Measurements from ENCODE around the gene PIAS3.
"Not testable (repeated sequence)": the region's sequence is repeated elsewhere in the genome, so short reads cannot be mapped to it uniquely, and the experiment has no call there.

Gene PIAS3

DNA sequence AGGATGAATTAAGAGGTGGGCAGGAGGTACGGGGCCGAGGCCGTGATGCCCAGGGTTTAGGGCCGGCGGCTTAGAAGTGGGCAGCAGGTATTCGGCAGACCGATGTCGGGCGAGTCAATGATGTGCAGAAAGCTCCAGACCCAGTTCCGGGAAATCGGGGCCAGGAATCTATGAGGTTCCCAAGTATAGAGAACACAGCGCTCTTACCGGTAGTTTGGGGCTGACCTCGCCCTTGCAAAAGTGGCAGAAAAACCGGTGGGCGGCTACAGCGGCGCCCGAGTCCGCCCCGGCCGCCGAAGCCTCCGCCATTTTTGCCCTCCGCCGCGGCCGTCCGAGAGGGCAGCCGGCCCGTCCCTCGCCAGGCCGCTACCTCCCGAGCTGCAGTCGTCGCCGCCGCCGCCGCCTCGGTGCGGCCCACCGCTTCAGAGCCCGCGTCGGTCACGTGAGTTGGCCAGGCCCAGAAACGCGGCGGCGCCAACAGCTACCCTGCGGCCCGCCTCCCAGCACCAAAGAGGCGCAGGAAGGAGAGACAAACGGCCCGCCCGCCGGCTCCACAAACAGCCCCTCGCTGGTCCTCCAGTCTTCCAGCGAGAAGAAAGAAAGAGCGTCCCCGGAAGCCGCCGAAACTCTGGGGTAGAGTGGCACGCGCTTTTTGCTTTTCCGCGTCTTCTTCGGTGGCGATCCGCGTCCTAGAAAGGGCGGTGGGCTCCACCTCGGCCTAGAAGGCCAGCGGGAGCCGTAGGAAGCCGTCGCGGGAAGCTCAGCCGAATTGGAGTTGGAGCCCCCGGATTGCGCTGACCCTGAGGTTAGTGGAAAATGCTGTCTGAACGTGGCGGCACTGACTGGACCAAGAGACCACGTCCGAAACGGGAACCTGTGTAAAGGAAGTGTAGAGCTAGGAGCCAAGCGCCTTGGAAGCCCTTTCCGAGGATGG, 35.0 kb downstream of the PIAS3 start, which contains the start of the genes POLR3C and RNF115:
TSS of gene POLR3C (plus strand) at position 636 of the 934 bp plus-strand sequence. CDS start 1,577 bp downstream, outside the sequence.
TSS of gene RNF115 (minus strand) at position 531 of the 934 bp plus-strand sequence. CDS start at position 309, 222 bp downstream.
- DNase-seq (ENCODE audit: low read depth) = peak; percentile 75

DNA sequence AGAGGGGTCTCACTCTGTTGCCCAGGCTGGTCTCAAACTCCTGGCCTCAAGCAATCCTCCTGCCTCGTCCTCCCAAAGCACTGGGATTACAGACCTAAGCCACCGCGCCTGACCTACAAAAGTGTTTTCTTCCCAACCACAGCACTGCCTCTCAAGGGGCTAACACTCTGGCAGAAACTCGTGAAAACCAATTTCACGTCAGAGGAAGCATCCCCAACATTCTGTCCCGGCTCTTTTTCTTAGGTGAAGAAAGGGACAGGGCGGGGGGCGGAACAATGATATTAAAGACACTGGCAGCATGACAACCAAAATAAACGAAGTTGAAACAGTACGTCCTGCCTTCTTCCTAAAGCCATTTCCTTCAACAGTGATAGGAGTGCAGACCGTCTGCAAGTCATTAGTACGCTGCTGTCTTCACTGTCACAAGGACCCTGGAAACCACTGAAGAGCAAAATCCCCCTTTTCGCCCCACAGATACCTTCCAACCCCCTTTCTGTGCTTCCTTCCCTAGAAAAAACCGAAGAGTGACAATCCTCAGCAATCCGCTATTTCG, 36.0 kb downstream of the PIAS3 start:
- DNase-seq (ENCODE audit: low read depth) = not testable (repeated sequence)

DNA sequence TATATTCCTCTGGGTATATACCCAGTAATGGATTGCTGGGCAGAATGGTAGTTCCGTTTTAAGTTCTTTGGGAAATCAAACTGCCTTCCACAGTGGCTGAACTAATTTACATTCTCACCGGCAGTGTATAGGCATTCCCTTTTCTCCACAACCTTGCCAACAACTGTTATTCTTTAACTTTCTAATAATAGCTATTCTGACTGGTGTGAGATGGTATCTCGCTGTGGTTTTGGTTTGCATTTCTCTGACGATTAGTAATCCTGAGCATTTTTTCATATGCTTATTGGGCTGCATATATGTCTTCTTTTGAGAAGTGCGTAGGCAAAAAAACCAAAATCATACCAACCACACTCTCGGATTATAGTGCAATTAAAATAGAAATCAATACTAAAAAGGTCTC, 40.8 kb downstream of the PIAS3 start:
- DNase-seq (ENCODE audit: low read depth) = not testable (repeated sequence)

DNA sequence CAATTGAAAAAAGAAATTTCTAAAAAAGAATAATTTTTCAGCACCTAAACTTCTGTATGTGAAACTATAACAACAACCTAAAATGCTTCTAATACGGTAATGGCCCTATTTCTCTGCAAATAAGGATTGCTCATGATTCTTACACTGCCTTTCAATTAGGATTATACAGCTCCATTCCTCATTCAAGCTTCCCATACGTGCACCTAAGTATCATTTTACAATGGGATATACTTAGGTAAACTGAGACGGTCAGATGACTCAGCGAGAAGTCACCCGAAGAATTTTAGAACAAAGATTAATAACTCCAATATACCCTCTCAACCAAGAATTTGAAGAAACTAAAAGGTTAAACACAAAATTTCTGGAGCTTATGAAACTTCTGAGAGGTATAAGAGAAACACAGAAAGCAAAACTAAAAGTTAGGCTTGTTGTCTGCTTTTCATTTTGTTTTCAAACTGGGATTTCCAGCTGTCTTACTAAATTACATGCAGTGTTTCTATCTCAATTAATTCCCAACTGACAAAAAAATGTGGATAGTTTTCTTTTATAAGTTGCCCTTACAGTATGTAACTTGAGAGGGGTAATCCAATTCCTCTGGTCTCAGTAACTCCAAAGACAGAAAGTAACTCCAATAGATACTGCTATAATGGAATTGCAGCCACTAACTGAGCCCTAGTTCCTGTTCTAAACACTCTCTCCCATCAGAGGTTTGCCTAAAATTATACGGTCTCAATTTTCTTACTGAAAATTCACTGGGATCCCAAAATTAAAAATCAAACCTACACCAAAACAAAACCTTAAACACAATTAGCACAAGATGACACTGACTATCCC, 45.7 kb downstream of the PIAS3 start:
- not testable (repeated sequence) for DNase-seq (ENCODE audit: low read depth)

DNA sequence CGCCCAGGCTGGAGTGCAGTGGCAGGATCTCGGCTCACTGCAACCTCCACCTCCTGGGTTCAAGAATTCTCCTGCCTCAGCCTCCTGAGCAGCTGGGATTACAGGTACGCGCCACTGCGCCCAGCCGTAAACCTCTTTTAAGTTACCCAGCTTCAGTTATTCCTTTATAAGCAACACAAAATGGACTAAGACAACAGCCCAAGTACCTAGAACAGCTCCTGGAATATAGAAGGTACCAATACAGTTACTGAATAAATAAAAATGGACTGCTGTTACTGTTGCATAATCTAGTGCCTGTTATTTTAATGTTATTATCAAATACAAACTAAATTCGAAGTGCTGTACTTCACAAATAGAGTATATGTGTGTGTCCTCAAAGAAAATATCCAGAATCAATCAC, 52.0 kb downstream of the PIAS3 start:
- DNase-seq (ENCODE audit: low read depth) = no peak

DNA sequence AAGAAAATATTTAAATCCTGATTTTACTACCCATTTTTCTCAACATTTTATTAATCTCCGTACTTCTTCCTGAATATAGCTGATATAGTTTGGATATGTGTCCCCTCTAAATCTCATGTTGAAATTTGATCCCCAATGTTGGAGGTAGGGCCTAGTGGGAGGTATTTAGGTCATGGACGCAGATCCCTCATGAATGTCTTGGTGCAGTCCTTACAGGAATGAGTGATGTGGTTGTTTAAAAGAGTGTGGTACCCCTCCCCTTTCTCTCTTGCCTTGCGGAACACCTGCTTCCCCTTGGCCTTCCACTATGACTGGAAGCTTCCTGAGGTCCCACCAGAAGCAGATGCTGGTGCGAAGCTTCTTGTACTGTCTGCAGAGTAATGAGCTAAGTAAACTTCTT, 52.5 kb downstream of the PIAS3 start:
- DNase-seq (ENCODE audit: low read depth) = no peak

DNA sequence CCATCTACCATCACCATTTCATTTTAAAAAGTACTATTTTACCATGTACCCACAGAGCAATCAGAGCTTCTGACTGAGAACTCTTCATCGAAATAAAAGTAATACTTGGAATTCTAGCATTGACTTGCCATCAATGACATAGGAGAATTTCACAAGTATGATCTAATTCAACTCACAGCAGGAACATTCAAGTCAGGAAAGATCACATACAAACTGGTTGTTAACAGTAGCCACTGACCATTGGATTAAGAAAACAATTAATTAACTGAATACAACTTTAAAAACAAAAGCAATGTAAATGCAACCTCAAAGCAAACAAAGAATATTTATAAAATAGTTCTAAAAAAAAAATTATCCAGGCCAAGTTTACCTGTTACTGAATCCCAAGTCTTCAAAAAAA, 53.8 kb downstream of the PIAS3 start:
- no peak for DNase-seq (ENCODE audit: low read depth)

DNA sequence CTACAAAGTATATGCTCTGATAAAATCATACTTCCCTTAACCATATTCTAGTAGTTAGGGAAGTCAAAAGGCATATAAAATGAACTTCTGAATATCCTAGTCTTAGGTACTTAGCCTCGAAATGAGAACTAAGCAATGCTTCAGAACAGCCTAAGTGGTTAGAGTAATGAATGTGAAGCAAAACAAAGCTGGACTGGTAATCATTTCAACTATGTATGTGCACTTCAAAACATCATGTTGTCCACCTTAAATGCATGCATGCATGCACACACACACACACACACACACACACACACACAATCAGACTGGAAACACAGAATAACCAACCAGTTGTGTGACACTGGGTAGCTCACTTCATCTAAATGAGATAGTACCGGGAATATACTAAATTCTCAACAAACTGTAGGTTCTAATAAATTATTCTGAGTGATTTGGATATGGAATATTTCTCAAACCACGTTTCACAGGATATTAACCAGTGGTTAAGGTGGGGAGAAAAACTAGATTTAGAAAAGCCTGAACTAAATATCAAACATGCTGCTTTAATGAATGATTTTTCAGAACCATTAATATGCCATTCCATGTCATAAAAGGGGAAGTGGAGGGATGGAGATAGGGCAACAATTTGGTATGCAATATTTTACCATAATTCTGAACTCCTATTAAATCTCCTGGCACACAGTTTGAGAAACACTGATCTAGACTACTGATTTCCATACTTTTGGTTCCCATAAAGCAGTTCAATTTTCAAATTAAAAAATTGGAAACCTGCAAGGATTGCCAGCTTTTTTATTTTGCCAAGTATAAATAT, 54.4 kb downstream of the PIAS3 start:
- DNase-seq (ENCODE audit: low read depth) = no peak

DNA sequence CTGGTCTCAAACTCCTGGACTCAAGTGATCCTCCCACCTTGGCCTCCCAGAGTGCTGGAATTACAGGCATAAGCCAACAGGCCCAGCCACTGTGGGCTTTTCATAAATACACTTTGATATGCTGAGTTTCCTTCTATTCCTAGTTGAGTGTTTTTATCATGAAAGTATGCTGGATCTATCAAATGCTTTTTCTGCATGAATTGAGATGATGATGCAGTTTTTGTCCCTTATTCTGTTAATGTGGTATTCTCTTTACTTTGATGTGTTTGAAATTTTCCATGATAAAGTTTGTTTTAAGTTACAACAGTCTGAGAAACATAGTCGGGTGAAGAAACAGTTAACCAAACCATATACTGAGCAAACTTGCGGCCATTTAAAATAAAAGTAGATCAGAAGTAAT, 59.1 kb downstream of the PIAS3 start:
- DNase-seq (ENCODE audit: low read depth) = no peak

All from stimulated activated CD8-positive, alpha-beta memory T cell treated with anti-CD3 and anti-CD28 coated beads, Interleukin-12 subunit alpha, Interleukin-12 subunit beta, amount 100 ng/mL, for 4 hours (primary cell).